Neural progenitor cell (in vitro differentiated cells): ENCODE measurements around the gene GFER. TPM values are rescaled to one million over a fixed set of nuclear protein-coding genes. Genes with fewer than 3 reads are reported as not detected.

Experiments
- DNase-seq: peaks from one replicate; pipeline ENCODE4 v3.0.0-alpha.2; 2016; ENCODE audit warnings: low spot score
- H2AFZ ChIP-seq: fragments of 200-600 bp; sonication (generic); replicated peaks from 2 replicates; pipeline ENCODE4 v1.6.1; 2016; ENCODE audit warnings: antibody characterized with exemption
- H3F3A ChIP-seq: fragments of 200-600 bp; sonication (generic); 2 replicates; pipeline ENCODE4 v1.6.1; 2016; ENCODE audit warnings: antibody characterized with exemption, low read depth
- H3K27ac ChIP-seq: fragments of 200-600 bp; sonication (generic); 2 replicates; pipeline ENCODE4 v1.5.1; 2016; ENCODE audit warnings: mild to moderate bottlenecking
- H3K27me3 ChIP-seq: fragments of 200-600 bp; sonication (generic); 2 replicates; pipeline ENCODE4 v1.6.1; 2016; ENCODE audit warnings: mild to moderate bottlenecking, moderate library complexity
- H3K36me3 ChIP-seq: fragments of 200-600 bp; sonication (generic); 2 replicates; pipeline ENCODE4 v1.5.1; 2016
- H3K4me1 ChIP-seq: fragments of 200-600 bp; sonication (generic); 2 replicates; pipeline ENCODE4 v1.6.1; 2016; ENCODE audit warnings: mixed run types
- H3K4me2 ChIP-seq: fragments of 200-600 bp; sonication (generic); 2 replicates; pipeline ENCODE4 v1.6.1; 2016
- H3K4me3 ChIP-seq: fragments of 200-600 bp; sonication (generic); 2 replicates; pipeline ENCODE4 v1.5.1; 2016
- H3K79me2 ChIP-seq: fragments of 200-600 bp; sonication (generic); 2 replicates; pipeline ENCODE4 v1.6.1; 2016; ENCODE audit warnings: low read depth
- H3K9ac ChIP-seq: fragments of 200-600 bp; sonication (generic); 2 replicates; pipeline ENCODE4 v1.6.1; 2016
- H3K9me3 ChIP-seq: fragments of 200-600 bp; sonication (generic); 2 replicates; pipeline ENCODE4 v1.5.1; 2016; ENCODE audit warnings: low read depth
- H4K20me1 ChIP-seq: fragments of 200-600 bp; sonication (generic); 2 replicates; pipeline ENCODE4 v1.6.1; 2016; ENCODE audit warnings: low read depth
- H3K27ac Mint-ChIP-seq: 3 replicates; pipeline ENCODE4 v1.8.0; 2021; ENCODE audit warnings: mixed read lengths
- H3K27me3 Mint-ChIP-seq: 2 replicates; pipeline ENCODE4 v1.8.0; 2022; ENCODE audit warnings: low read depth, mild to moderate bottlenecking, inconsistent platforms, moderate library complexity, mixed read lengths; ENCODE audit not compliant: insufficient read depth
- H3K36me3 Mint-ChIP-seq: 3 replicates; pipeline ENCODE4 v1.8.0; 2021; ENCODE audit warnings: mixed read lengths
- H3K4me1 Mint-ChIP-seq: 3 replicates; pipeline ENCODE4 v1.8.0; 2021; ENCODE audit warnings: mixed read lengths
- H3K4me3 Mint-ChIP-seq: 3 replicates; pipeline ENCODE4 v1.8.0; 2021; ENCODE audit warnings: mild to moderate bottlenecking, moderate library complexity, mixed read lengths
- H3K9me3 Mint-ChIP-seq: 3 replicates; pipeline ENCODE4 v1.8.0; 2020; ENCODE audit warnings: mixed read lengths
- EZH2 ChIP-seq: fragments of 200-600 bp; sonication (generic); IDR thresholded peaks from 2 replicates; pipeline ENCODE4 v1.6.1; 2017; ENCODE audit warnings: antibody characterized with exemption, mild to moderate bottlenecking, moderate library complexity
- EZH2phosphoT487 ChIP-seq: fragments of 200-600 bp; sonication (generic); IDR thresholded peaks from 2 replicates; pipeline ENCODE4 v1.6.1; 2017; ENCODE audit warnings: antibody characterized with exemption
- total RNA-seq: library from RNA; depleted of rRNA; stranded (reverse); fragments of >200 nt; gene quantifications from 2 replicates; pipeline ENCODE4 v1.2.3, GENCODE V29; 2015; ENCODE audit warnings: low replicate concordance
- TF ChIP-seq, protein P1 (sequence below): fragments of 200-600 bp; sonication (generic); IDR thresholded peaks from 2 replicates; pipeline ENCODE4 v1.5.1; 2017; ENCODE audit warnings: antibody characterized with exemption, mild to moderate bottlenecking

GFER gene
- total RNA-seq, 1 donor from 2014 or later, result 35.1 TPM

DNA sequence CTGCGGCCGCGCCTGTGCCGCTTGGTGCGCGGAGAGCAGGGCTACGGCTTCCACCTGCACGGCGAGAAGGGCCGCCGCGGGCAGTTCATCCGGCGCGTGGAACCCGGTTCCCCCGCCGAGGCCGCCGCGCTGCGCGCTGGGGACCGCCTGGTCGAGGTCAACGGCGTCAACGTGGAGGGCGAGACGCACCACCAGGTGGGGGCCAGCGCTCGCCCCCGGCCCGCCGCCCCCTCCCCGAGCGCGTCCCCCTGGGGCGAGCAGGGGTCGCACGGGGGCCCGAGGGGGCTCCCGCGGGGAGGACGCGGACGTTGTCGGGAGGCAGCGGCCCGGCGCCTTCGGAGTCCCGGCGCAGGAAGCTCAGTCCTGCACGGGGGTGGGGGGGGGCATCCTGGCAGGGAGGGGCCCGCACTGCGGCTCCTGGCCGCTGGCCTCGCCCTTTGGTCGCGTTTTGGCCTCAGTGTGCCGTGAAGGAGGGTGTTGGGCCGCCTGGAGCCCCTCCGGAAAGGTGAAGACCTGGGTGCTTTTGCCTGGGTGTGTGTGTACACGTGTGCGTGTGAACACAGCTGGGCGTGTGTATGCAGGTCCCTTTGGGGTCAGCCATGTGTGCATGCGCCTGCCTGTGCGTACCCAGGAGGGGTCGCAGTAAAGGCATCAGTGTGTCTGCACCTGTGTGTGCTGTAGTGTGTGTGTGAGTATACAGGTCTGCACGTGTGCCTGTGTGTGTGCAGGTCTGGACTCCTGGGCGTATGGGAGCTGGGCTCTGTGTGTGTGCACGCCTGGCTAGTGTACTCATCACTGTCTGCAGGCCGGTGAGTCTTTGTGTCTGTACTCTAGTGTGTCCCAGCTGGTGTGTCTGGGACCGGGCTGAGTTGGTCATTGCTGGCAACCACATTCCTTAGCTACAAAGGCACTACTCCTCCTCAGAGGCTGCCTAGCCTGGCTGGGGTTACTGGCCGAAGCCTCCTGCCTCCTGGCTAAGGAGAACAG, 43.3 kb downstream of the GFER start:
- Histone ChIP-seq H3K4me2 (peak overlapping the region; percentile 98), H3K27me3 (peaks cover 62% of the 10 kb centered on the region), H4K20me1 (peaks cover 5% of the 10 kb centered on the region), H3K9me3 (no peaks in the 10 kb centered on the region), H3F3A (peaks cover 13% of the 10 kb centered on the region), H3K79me2 (no peaks in the 10 kb centered on the region), H3K4me3 (peak overlapping the region; percentile 75), H2AFZ (peak overlapping the region; percentile 50), H3K4me1 (peaks cover 10% of the 10 kb centered on the region), H3K36me3 (no peaks in the 10 kb centered on the region), H3K27ac (no peak overlapping the region), H3K9ac (no peak overlapping the region)
- peak overlapping the region; percentile 89 for H3K4me3 Mint-ChIP-seq
- H3K9me3 Mint-ChIP-seq, result no peaks in the 10 kb centered on the region
- H3K27me3 Mint-ChIP-seq, result peaks cover 18% of the 10 kb centered on the region
- H3K27ac Mint-ChIP-seq, result peak overlapping the region; percentile 37
- peak; percentile 48 for DNase-seq
- no peaks in the 10 kb centered on the region for H3K36me3 Mint-ChIP-seq
- H3K4me1 Mint-ChIP-seq, result peaks cover 20% of the 10 kb centered on the region
- TF ChIP-seq EZH2phosphoT487 (peak; percentile 50), EZH2 (peak; percentile 77)
- TF ChIP-seq, protein P1, sequence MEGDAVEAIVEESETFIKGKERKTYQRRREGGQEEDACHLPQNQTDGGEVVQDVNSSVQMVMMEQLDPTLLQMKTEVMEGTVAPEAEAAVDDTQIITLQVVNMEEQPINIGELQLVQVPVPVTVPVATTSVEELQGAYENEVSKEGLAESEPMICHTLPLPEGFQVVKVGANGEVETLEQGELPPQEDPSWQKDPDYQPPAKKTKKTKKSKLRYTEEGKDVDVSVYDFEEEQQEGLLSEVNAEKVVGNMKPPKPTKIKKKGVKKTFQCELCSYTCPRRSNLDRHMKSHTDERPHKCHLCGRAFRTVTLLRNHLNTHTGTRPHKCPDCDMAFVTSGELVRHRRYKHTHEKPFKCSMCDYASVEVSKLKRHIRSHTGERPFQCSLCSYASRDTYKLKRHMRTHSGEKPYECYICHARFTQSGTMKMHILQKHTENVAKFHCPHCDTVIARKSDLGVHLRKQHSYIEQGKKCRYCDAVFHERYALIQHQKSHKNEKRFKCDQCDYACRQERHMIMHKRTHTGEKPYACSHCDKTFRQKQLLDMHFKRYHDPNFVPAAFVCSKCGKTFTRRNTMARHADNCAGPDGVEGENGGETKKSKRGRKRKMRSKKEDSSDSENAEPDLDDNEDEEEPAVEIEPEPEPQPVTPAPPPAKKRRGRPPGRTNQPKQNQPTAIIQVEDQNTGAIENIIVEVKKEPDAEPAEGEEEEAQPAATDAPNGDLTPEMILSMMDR, result no peak

DNA sequence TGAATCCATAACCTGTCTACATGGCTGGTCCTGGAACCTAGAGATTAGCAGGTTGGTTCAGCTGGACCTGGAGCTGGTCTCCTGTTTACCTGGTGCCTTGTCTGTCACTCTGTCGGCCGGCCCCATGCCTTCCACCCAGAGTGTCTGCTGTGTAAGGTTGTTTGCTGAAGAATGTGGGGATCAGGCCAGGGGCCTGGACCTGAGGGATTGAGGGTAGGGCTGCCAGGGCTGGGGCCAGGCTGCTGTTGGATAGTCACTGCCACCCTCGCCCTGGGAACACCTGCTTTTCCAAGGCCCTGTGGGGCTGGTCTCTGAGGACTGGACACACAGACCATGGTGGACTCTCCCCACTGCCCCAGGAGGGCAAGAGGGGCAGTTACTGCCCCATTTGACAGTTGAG, 44.2 kb downstream of the GFER start:
- Histone ChIP-seq H3K9ac (no peak overlapping the region), H3K27ac (no peak overlapping the region), H3K4me3 (no peak overlapping the region), H3K4me2 (no peak overlapping the region), H3K27me3 (peaks cover 55% of the 10 kb centered on the region), H3K36me3 (no peaks in the 10 kb centered on the region), H4K20me1 (peaks cover 5% of the 10 kb centered on the region), H2AFZ (no peak overlapping the region), H3K9me3 (no peaks in the 10 kb centered on the region), H3K4me1 (peaks cover 6% of the 10 kb centered on the region), H3F3A (peaks cover 13% of the 10 kb centered on the region), H3K79me2 (no peaks in the 10 kb centered on the region)
- Mint-ChIP-seq H3K27me3 (peaks cover 13% of the 10 kb centered on the region), H3K4me1 (peaks cover 16% of the 10 kb centered on the region), H3K27ac (no peak overlapping the region), H3K4me3 (peak overlapping the region; percentile 67), H3K9me3 (no peaks in the 10 kb centered on the region), H3K36me3 (no peaks in the 10 kb centered on the region)
- DNase-seq, result no peak
- no peak for TF ChIP-seq EZH2phosphoT487

DNA sequence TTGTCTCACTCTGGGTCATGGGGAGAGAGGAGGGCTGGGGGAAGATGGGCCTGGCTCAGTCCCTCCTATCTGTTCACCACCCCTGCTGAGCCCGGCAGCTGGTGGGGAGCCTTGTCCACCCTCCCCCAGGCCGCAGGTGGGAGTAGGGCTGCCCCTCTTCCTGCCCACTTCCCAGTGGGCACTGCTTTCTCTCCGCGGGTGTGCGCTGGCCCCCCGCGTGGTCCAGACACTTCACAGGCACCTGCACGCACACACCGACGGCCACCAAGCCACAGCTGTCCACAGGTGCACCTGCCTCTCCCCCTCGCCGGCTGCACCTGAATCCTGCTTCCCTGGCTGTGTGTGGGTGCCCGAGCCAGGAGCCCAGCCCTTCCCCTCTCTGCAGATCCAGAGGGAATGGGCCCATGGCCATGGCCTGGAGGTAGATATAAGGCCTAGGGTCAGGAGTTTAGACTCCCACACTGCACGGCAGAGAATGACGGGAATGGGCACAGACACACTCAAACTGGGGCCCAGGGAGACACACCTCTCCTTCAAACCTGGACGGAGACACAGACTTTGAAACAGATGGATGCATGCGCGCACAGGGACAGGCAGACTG, 44.7 kb downstream of the GFER start:
- Histone ChIP-seq H3K4me3 (no peak overlapping the region), H3K9me3 (no peaks in the 10 kb centered on the region), H3K4me1 (peaks cover 6% of the 10 kb centered on the region), H3K27me3 (peaks cover 51% of the 10 kb centered on the region), H3F3A (peaks cover 13% of the 10 kb centered on the region), H4K20me1 (peaks cover 5% of the 10 kb centered on the region), H3K9ac (no peak overlapping the region), H2AFZ (no peak overlapping the region), H3K79me2 (no peaks in the 10 kb centered on the region), H3K4me2 (no peak overlapping the region), H3K27ac (no peak overlapping the region), H3K36me3 (no peaks in the 10 kb centered on the region)
- Mint-ChIP-seq H3K27me3 (peaks cover 11% of the 10 kb centered on the region), H3K9me3 (no peaks in the 10 kb centered on the region), H3K27ac (peak overlapping the region; percentile 42), H3K36me3 (no peaks in the 10 kb centered on the region), H3K4me1 (peaks cover 14% of the 10 kb centered on the region), H3K4me3 (no peak overlapping the region)
- no peak for DNase-seq
- TF ChIP-seq, protein P1, result no peak
- TF ChIP-seq EZH2phosphoT487 (no peak), EZH2 (no peak)
